ENCODE data around the gene SLC1A2.

The SLC1A2 gene

DNA sequence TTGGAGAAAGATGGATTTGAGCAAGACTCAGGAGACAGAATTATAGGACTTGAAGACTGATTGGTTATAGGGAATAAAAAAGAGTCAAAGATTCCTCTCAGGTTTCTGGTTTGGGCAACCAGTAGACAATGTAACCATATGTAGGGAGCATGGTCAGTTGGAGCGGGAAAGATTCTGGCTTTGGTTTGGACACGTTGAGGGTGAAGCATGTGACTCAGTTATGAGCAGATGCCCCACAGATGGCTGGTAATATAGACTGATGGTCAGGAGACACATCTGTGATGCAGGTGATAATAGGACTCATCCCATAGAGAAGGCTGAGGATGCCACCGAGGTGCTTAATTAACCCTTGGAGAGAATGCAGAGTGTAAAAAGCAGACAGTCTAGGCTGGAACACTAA lies 148.3 kb downstream of the SLC1A2 start:
- DNase-seq (ENCODE audit: low read depth) = no peak

DNA sequence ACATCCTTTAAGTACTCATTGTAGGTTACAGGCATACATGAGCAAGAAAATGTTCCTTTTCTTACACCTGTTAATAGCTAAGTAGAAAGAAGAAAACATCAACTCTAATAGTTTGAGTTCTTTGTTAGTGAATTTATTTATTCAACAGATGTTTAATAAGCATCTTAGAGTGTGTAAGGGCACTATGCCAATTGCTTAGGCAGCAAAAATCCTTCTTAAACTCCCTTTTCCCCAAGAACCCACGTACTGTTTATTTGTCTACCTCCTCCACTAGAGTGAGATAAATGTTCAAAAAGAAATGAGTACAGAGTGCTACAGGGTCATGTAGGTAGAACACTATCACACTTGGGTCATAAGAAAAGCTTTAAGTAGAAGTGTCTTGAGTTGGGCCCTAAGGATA lies 149.0 kb downstream of the SLC1A2 start:
- DNase-seq (ENCODE audit: low read depth) = no peak

DNA sequence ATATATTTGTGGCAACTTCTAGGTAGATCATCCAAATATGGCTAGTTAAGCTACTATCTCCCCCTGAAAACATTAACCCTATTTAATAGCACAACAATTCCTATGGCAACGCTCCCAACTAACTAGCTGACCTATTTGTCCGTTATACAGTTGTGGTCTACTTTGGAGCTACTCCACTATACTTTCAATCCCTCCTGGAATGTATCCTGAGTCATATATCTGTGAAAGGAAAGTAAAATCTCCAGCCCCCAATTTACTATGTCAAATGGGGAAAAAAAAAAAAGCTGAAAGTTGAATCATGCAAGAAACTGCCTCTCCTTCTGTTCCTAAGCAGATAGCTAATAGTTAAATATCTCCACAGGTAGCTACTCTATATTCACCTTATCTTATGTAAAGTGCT lies 151.9 kb downstream of the SLC1A2 start:
- DNase-seq (ENCODE audit: low read depth) = no peak

DNA sequence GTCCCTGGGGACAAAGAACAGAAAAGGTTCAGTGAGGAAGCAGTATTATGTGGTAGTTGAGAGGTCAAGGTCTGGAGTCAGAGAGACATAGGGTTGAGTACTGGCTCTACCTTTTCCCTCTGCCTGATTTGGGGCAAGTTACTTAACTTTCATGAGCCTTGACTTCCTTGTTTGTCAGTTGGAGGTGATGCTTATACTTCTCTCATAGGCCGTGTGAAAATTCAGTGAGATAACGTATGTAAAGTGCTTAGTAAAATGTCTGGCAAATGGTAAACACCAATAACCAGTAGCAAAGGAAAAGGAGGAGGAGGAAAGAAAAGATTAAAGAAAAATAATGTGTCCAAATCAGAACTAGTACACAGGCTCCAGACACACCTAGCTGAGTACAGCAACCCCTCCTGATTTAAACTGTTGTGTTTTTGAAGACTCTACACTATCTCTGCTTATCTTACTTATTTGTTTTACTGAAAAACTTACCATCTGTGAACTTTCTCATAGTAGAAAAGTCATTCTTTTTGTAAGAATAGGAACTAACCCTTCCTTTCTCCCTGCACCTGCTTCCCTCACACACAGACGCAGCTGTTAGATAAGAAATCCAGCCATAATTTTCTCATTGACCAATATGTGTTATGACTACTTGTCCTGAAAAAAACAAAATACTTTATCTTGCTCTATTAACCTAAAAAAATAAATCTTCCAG lies 153.5 kb downstream of the SLC1A2 start:
- DNase-seq (ENCODE audit: low read depth) = no peak

DNA sequence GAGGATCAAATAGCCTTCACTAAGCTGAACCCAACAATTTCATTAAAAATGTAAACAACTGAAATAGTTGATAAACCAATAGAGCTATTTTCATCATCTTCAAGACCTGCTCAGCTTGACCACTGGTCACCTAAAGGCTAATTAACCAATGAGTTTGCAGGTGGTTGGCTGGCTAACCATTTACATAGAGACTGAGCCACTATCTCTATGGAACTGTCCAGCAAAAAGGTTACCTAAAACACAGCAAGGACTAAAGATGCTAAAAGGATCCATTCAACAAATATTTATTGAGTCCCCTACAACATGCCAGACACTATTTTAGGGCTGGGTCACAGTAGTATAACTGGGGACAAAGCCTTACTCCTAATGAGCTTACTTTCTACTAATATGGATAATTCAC lies 156.6 kb downstream of the SLC1A2 start:
- DNase-seq (ENCODE audit: low read depth) = no peak

DNA sequence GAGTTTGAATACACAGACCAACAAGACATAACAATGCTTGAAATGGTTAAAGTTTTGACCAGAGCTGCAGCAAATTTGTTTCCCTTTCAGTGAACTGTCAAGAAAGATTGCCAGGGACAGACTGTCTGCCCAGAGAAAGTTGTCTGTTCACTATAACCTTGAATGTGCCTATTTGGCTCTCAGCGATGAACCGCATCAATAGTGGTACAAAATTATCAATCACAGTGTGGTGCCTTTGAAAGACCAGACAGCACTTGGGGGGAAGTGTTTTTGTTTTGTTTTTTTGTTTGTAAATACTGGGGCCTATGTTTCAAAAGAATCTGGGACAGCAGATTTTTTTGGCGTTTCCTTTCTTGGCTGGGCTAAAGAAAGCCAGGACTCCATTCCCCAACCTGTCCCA lies 157.3 kb downstream of the SLC1A2 start:
- no peak for DNase-seq (ENCODE audit: low read depth)

DNA sequence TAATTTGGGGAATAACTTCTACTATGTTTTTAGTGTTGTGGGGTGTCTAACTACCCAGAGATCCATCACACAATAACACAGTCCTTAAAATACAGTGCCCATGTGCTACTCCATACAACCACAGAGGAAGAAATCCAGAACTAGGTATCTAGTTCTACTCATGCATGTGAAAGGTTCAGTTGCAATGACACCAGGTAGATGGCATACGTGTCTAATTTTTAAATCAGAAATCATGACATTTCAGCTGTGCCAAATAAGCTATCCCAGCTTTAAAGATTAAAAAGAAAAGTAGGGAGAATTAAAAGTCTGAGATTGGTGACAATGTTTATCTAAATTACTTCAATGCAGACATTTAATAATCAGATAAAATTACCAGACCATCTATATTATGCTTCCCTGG lies 158.2 kb downstream of the SLC1A2 start:
- DNase-seq (ENCODE audit: low read depth) = no peak

DNA sequence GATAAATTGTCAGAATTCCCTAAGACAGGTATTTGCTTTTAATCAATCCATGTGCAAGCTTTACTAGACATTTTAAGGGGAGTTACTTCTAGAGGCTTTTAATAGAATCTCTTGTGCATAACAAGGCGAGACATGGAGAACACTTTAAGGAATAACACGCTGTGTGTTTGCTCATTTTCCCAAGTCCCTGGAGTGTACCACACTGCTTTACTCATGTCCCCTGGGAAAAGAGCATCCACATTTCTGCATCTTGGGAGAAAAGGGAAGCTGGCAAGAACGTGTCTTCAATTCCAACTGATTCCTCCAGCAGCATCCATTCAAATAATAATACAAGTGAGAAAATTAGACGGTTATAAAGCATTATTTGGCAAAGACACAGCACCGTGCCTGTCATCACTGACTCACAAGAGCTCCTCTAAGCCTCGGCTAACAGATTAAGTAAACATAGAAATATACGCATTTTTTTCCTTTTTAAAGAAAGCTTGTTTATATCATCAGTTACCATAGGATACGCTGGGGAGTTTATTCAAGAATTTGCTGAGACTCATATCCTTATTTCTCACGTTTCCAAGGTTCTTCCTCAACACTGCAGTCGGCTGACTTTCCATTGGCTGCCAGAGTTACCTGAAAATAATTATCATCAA lies 158.9 kb downstream of the SLC1A2 start:
- DNase-seq (ENCODE audit: low read depth) = no peak

DNA sequence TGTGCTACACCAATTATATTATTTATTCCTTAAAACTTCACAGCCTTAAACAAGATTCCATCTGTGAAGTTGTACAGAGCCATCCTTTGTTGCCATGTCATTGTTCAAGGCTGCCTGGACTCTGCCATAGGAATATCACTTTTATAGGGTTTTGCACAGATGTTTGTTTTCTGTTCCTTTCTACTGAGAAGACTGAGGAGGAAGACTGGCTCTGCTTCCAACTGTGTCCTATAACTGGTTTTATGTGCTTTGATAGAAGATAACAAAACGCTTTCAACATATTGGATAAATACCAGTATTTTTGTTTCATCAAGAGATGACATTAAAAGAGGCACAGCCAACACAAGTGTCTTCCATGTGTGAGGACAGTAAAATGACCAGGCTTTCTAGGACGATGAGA lies 159.8 kb downstream of the SLC1A2 start:
- DNase-seq (ENCODE audit: low read depth) = no peak

DNA sequence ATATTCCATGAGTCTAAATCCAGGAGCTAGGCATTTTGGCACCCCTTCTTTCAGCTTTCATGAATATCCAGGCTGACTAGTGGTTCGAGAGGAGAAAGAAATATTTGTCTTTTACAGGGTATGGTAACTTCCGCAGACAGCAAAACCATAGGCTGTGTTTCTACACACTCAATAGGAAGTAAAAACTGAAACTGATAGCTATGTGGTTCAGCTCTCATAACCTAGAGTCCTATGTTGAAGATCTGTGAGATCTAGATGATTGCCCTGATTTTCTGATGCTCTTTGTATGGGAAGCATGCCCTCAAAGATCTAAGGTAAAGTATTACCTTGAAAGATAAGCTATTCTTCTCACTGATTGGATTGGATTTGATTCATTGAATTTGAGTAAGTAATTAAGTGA lies 162.1 kb downstream of the SLC1A2 start:
- no peak for DNase-seq (ENCODE audit: low read depth)

DNA sequence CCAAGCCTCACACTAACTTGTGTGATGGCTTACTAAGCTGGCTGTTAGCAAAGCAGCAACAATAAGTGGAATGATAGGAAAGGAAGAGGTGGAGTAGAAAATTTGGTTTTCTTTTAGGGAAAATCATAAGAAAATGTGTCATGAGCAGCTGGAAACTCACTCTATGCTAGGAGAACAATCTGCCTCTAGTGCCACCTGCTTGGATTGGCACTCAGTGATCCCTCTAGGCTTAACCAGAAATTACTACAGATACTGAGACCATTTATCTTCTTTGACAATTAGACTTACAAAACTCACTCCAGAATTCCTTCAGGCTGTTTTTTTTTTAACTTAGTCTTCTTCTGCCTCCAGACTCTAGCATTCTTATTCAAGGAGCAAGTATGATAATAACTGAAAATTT lies 163.1 kb downstream of the SLC1A2 start:
- no peak for DNase-seq (ENCODE audit: low read depth)

DNA sequence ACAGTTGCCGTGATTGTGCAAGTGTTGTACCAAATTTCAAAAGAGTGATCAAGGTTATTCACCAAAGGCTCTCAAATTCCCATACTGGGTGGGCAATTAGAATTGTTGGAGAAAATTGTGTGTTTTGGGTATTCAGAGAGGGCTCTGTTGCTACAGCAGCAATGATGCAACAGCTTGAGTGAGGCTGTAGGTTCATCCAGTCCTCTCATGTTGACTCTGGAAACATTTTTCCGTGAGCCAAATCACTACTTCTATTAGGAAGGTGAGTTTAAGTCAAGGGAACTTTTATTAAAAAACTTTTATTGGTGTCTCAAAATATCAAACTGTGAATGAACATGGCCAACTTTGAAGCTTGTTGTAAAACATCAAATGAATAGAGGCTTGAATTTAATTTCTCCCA lies 163.8 kb downstream of the SLC1A2 start:
- no peak for DNase-seq (ENCODE audit: low read depth)

DNA sequence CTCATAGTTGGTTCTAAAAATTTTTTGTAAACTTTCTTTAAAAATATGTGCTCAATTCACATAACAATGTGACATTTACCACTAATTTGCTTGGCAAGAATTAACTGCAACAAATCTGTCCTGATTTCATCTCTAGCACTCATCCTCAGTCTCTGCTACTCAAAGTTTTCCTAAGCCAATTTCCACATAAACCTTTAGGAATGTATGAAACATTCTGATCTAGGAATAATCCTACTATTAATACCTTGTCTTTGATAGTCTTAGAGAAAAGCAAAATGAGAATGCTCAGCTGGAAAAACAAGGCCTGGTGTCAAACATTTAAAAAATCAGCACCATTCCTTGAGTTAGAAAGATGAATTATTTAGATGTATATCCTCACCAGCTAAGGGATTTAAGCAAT lies 166.1 kb downstream of the SLC1A2 start:
- no peak for DNase-seq (ENCODE audit: low read depth)

DNA sequence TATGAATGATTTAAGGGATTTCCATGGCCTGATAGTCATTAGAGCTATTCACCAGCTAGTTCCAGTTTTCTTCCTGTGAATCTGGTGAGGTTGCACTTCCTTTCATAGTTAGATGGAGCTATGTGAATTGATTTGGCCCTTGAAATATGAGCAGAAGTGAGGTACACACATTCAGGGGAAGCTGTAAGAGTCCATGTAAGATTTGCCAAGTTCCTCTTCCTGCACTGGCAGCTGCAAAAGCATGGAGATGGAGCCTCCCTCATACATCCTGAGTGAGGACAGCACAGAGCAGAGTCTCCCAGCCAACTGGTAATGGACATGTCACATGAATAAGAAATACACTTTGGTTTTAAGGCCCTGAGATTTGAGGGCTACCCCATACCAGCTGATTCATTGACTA lies 168.7 kb downstream of the SLC1A2 start:
- DNase-seq (ENCODE audit: low read depth) = no peak

DNA sequence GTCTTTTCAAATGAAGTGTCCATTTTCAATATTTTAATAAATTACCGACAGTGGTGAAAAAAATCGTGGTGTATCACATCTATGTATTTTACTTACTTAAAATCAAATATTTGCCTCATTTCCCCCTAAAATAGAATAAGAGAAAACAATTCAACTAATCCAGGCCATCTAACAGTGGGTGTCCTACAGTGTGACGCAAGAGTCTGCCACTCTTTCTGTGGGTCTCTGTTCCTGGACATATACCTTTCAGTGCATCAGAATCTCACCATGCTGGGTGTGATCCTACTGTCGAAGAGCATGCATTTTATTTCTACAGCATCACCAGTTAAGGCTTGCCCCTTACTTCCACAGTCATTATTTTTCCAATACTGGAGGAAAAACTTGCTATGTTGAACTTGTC lies 169.2 kb downstream of the SLC1A2 start:
- DNase-seq (ENCODE audit: low read depth) = no peak

DNA sequence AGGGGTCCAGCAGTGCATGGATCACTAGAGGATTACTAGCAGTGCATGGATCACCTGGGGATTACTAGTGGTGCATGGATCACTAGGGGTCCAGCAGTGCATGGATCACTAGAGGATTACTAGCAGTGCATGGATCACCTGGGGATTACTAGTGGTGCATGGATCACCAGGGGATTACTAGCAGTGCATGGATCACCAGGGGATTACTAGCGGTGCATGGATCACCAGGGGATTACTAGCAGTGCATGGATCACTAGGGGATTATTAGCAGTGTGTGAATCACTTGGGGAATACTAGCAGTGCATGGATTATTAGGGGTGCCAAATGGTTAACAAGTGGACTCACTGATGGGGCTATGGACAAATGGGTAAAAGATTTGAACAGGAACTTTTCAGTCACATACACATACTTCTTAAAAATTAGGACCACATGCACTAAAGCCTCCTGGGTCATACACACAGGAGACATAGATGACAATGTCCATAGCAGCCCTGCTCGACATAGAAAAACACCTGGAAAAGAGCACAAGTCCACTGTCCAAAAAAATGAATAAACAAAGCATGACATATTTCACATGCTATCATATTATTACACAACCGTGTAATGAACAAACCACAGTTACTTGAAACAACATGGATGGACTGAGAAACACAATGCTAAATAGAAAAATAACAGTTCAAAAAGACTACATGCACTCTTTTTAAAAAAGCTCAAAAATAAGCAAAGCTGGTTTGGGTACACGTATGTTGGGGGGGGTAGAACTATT lies 170.6 kb downstream of the SLC1A2 start:
- no peak for DNase-seq (ENCODE audit: low read depth)

DNA sequence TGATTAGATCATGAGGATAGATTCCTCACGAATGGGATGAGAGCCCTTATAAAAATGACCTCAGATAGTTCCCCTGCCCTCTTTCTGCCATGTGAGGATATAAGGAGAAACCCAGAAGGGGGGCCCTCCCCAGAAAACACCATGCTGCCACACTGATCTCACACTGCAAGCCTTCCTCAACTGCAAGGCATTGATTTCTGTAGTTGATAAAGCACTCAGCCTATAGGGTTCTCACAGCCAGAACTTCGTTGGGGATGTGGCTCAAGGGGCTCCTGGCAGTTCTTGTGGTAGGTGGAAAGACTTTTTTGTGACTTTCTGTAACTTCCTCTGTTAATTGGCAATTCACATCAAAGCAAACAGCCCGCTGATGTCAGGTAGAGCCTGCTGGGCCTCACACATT lies 171.5 kb downstream of the SLC1A2 start:
- no peak for DNase-seq (ENCODE audit: low read depth)

DNA sequence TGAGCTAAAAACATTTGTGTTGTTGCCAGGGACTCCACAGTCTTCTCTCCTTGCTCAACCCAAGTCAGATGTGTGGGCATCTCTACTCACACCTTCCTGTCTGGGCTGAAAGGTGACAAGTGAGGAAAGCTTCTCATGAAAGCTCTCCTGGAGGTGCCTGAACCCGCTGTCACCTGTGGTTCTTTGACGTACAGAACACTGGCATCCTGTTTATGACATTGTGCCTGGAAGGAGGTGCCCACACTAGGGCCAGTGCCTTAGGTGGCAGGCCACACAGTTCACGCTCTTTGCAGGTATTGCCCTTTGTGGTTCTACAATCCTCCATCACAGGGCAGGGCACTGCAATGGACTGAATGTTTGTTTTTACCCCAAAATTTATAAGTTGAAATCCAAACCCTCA lies 171.9 kb downstream of the SLC1A2 start:
- DNase-seq (ENCODE audit: low read depth) = peak; percentile 26

DNA sequence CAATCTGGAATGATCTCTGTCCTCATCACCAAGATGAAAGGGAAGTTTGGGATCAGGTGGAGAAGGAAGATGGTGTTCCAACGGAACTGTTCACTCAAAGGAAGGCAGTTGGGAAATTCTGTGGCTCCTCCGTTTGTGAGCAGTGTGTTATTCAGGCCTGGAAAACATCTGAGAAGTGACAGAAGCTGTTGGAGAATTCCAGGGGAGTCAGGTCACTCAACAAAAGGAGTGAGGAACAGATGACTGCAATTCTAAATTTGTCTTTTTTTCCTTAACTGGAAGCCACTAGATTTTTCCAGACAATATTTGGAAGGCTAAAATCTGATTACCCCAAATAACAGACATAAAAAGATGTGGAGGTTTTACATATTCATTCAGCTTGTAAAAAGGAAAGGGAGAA lies 172.6 kb downstream of the SLC1A2 start:
- DNase-seq (ENCODE audit: low read depth) = no peak

DNA sequence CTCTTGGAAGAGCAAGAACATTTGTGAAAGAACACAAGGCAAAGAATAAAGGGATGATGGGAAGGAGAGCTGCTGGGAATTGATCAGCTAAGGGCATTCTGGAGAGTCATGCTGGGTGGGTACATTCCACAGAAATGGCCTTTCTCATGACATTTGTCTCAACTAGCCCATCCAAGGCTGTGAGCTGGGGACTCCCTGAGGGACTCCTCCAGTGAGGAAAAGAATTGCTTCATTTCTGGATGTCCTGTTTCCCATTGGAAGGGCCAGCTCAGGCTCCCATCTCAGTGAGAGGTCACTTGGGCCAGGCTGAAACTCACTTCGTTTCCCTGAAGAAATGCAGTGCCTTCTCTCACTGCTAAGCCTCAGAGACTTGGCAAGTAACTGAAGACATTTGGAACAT lies 173.6 kb downstream of the SLC1A2 start:
- no peak for DNase-seq (ENCODE audit: low read depth)

DNA sequence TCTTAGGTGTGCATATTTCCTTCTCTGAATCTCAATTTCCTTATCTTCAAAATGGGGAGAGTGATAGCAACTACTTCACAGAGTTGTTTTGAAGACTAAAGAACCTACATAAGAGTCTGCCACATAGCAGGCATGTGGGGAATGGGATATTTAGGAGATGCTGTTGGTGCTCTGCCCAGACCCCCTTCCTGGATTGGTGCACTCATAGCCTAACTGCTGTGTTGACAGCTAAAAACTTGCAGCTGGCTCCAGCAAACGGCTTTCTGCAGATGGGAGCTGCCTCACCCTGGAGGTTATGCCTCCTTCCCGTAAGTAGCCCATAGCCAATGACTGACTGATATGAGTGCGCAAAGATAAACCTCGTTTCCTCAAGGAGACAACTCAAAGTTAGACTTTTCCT lies 174.3 kb downstream of the SLC1A2 start:
- no peak for DNase-seq (ENCODE audit: low read depth)

DNA sequence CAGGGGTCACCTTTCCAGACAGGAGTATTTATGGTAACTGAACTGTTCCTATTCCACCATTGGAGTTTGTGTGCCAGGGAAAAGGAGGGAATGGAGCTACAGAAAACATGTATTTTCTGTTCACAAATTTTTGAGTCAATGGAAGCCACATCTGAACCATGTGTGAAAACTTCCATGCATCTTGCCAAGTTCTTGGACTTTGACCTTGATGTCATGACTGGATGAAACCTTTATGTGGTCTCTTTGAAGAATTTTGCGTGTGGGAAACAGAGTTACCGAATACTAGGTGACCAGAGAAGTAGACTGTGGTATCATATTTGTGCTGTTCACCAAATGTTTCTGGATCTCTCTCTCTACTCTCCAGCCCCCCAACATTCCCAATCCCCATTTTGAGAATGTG lies 175.6 kb downstream of the SLC1A2 start:
- no peak for DNase-seq (ENCODE audit: low read depth)

DNA sequence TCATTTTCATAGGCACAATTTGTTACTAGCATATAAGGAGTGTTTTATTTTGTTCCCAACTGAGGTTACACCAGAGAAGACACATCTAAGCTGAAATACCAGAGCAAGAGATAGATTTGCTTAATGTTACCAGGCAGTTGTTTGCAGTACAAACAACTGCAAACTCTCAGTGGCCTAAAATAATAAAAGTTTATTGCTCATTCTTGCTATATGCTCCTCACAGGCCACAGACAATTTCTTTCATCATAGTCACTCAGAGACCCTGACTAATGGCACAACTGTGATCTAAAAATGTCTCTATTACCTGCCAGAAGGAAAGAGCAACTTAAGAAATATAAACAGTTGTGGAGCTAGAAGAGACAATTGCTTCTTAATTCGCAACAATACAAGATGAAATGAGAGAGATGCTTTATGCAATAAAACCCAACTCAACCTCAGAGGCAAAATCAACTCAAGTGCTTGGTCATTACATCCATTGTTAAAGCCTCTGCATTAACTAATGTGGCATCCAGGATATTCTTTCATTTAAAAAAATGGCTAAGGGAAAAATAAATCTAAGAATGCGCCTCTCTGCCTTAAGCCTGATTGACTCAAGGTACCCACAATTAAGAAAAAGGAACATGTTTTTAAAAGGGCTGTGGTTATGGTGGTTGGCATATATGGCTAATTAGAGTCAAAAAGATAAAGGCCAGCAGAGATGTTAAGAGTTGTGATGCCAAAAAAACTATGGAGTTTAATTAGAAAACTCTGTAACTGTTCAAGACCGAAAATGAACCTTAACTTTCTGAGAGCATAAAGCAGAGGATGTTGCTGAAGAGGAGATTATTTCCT lies 176.7 kb downstream of the SLC1A2 start:
- no peak for DNase-seq (ENCODE audit: low read depth)
